ENCODE results near the gene DHFR. TPM values are rescaled to one million over a fixed set of nuclear protein-coding genes. Genes with fewer than 3 reads are reported as not detected.
"Not testable (repeated sequence)": the region's sequence is repeated elsewhere in the genome, so short reads cannot be mapped to it uniquely, and the experiment has no call there.

DHFR gene
- total RNA-seq, 4 donors from 2014 or later, result 4.3 to 14.8 (median 8.6) TPM

DNA sequence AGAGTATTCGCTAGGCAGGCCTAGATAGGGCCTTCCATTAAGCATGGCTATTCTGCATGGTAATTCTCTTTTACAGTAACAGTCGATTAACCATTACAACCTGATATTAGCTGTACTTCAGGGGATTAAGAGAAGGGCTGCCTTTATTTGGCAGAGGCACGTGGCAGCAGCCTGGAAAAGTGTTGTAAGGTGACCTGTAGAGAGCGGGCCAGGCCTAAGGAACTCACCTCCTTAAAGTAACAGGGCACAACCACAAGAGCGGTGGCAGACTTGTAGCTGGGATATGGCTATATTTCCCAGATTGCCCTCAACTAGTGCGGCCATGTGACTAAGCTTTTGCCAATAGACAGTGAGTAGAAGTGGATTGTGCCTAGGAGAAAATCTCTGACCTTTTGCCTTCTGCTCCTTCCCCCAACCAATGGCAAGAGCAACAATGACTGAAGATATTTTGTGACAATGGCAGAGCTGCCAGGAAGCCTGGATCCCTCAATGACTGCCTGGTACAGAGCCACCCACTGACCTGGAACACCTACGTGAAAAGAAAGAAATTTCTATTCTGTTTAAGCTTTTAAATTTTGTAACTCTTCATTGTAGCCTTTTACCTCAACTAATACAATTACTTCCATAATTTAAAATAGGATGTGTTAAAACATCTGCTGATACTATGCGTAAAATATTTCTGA lies 65.8 kb downstream of the DHFR start:
- H3K27ac ChIP-seq, result no peak overlapping the region
- H3K9me3 ChIP-seq, result no peaks in the 10 kb centered on the region
- no peaks in the 10 kb centered on the region for H3K36me3 ChIP-seq
- no peak overlapping the region for H3K4me3 ChIP-seq
- no peaks in the 10 kb centered on the region for H3K4me1 ChIP-seq
- ATAC-seq, result no peak
- no peaks in the 10 kb centered on the region for H3K27me3 ChIP-seq
- WGBS, 2 donors (ENCODE audit: low coverage in 1 of 2), result 91 to 100% methylated on average over 3 to 5 of the region's 8 CpGs
- TF ChIP-seq POLR2AphosphoS5 (IDR thresholded peaks at IDR 0.05) (no peak), EP300 (IDR thresholded peaks at IDR 0.05) (no peak), POLR2A (IDR thresholded peaks at IDR 0.05) (no peak), CTCF (IDR thresholded peaks at IDR 0.05) (no peak)

- 80 to 86% methylated on average over 1 to 6 of the region's 6 CpGs for WGBS, 2 donors (ENCODE audit: low coverage in 1 of 2)
- Histone ChIP-seq H3K27me3 (no peaks in the 10 kb centered on the region), H3K4me3 (no peak overlapping the region), H3K27ac (no peak overlapping the region), H3K4me1 (no peaks in the 10 kb centered on the region), H3K36me3 (no peaks in the 10 kb centered on the region), H3K9me3 (no peaks in the 10 kb centered on the region)
- TF ChIP-seq POLR2AphosphoS5 (IDR thresholded peaks at IDR 0.05) (no peak), EP300 (IDR thresholded peaks at IDR 0.05) (no peak), CTCF (IDR thresholded peaks at IDR 0.05) (no peak), POLR2A (IDR thresholded peaks at IDR 0.05) (no peak)
- no peak for ATAC-seq
Observed at GRCh38 chr5:80584770-80585169, 70.0 kb downstream of the DHFR start.

DNA sequence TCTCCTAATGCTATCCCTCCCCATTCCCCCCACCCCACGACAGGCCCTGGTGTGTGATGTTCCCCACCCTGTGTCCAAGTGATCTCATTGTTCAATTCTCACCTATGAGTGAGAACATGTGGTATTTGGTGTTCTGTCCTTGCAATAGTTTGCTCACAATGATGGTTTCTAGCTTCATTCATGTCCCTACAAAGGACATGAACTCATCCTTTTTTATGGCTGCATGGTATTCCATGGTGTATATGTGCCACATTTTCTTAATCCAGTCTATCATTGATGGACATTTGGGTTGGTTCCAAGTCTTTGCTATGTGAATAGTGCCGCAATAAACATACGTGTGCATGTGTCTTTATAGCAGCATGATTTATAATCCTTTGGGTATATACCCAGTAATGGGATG lies 74.5 kb downstream of the DHFR start:
- not testable (repeated sequence) for H3K27me3 ChIP-seq, H3K4me1 ChIP-seq, H3K9me3 ChIP-seq, ATAC-seq, H3K36me3 ChIP-seq, H3K27ac ChIP-seq, H3K4me3 ChIP-seq
- WGBS, 2 donors (ENCODE audit: low coverage in 1 of 2), result 63% methylated on average over 1 of the region's 3 CpGs; no CpG with 5 or more reads in 1 of the 2 donors

DNA sequence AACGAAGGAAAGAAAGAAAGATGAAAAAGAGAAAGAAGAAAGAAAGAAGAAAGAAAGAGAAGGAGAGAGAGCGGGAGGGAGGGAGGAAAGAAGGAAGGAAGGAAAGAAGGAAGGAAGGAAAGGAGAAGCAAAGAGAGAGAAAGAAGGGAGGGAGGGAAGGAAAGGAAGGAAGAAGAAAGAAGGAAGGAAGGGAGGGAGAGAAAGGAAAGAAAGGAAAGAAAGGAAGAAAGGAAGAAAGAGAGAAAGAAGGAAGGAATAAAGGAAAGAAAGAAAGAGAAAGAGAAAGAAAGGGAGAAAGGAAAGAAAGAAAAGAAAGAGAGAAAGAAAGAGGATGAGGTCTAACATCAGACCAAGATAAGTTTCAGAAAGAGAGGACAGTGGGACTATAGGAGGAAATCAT lies 75.7 kb downstream of the DHFR start:
- ATAC-seq, result no peak
- Histone ChIP-seq H3K36me3 (no peaks in the 10 kb centered on the region), H3K9me3 (no peaks in the 10 kb centered on the region), H3K27ac (no peak overlapping the region), H3K27me3 (peaks cover under 1% of the 10 kb centered on the region), H3K4me1 (no peaks in the 10 kb centered on the region), H3K4me3 (no peak overlapping the region)
- TF ChIP-seq POLR2A (IDR thresholded peaks at IDR 0.05), result no peak
- no peak for TF ChIP-seq EP300 (IDR thresholded peaks at IDR 0.05)
- 95 to 96% methylated on average over 2 of the region's 2 CpGs for WGBS, 2 donors (ENCODE audit: low coverage in 1 of 2)

GRCh38 chr5:80577707-80578106 lies 77.1 kb downstream of the DHFR start:
- ATAC-seq, result no peak
- Histone ChIP-seq H3K27me3 (peaks cover 14% of the 10 kb centered on the region), H3K4me1 (no peaks in the 10 kb centered on the region), H3K27ac (no peak overlapping the region), H3K36me3 (no peaks in the 10 kb centered on the region), H3K4me3 (no peak overlapping the region), H3K9me3 (no peaks in the 10 kb centered on the region)
- 33 to 71% methylated on average over 1 to 5 of the region's 5 CpGs for WGBS, 2 donors (ENCODE audit: low coverage in 1 of 2)
- TF ChIP-seq CTCF (IDR thresholded peaks at IDR 0.05) (no peak), POLR2AphosphoS5 (IDR thresholded peaks at IDR 0.05) (no peak), POLR2A (IDR thresholded peaks at IDR 0.05) (no peak), EP300 (IDR thresholded peaks at IDR 0.05) (no peak)

- H3K9me3 ChIP-seq, result no peaks in the 10 kb centered on the region
- no peak overlapping the region for H3K27ac ChIP-seq
- 71 to 80% methylated on average over 1 to 4 of the region's 5 CpGs for WGBS, 2 donors (ENCODE audit: low coverage in 1 of 2)
- no peaks in the 10 kb centered on the region for H3K4me1 ChIP-seq
- no peaks in the 10 kb centered on the region for H3K36me3 ChIP-seq
- no peak for ATAC-seq
- H3K27me3 ChIP-seq, result peaks cover 24% of the 10 kb centered on the region
- TF ChIP-seq POLR2AphosphoS5 (IDR thresholded peaks at IDR 0.05), result no peak
- no peak overlapping the region for H3K4me3 ChIP-seq
Observed at GRCh38 chr5:80576383-80576782, 78.4 kb downstream of the DHFR start.

Small RNA genes within 50 kb of the gene (small RNA-seq; reads per million reads assigned to genes)
- gene DBIP2 (0 reads per million in 4 donors), gene MTRNR2L2 (0 reads per million in 4 donors)

Other genes with a start within 250 kb of the DHFR start
- 10 to 100 TPM; 23.6 to 33.8 (median 26.9) TPM for gene ZFYVE16, start 246.9 kb downstream of the DHFR start, total RNA-seq
- gene FAM151B, start 166.9 kb downstream of the DHFR start, total RNA-seq, result 10 to 100 TPM in 1 of 4 donors, 1 to 10 TPM in 3; 1.3 to 11.2 (median 3.3) TPM
- not detected for gene ANKRD34B, start 84.7 kb downstream of the DHFR start, total RNA-seq
- 10 to 100 TPM; 10.7 to 14.0 (median 12.0) TPM for gene MSH3, start 331 bp downstream of the DHFR start, total RNA-seq